HEK293 (cell line): ENCODE results near the gene LHFPL6.

Experiments
- CTCF ChIP-seq: fragments of 450-650 bp; formaldehyde crosslinking; IDR thresholded peaks from 2 replicates; pipeline ENCODE4 v1.5.1; 2016; ENCODE audit warnings: missing biosample characterization, missing genetic modification characterization
- HOXA7 ChIP-seq: sonication (generic); formaldehyde crosslinking; IDR thresholded peaks from 2 replicates; pipeline ENCODE4 v1.8.1; 2022; ENCODE audit warnings: missing genetic modification reagents, borderline replicate concordance
- KLF10 ChIP-seq: fragments of 450-650 bp; IDR thresholded peaks from 2 replicates; pipeline ENCODE4 v1.5.1; 2018; ENCODE audit warnings: missing biosample characterization, mild to moderate bottlenecking, missing genetic modification characterization
- PRDM10 ChIP-seq: fragments of 450-650 bp; formaldehyde crosslinking; IDR thresholded peaks from 2 replicates; pipeline ENCODE4 v1.5.1; 2016; ENCODE audit warnings: missing biosample characterization, missing genetic modification characterization
- REST ChIP-seq: fragments of 450-650 bp; formaldehyde crosslinking; IDR thresholded peaks from 2 replicates; pipeline ENCODE4 v1.5.1; 2016; ENCODE audit warnings: missing biosample characterization, missing genetic modification characterization
- SP2 ChIP-seq: fragments of 450-650 bp; formaldehyde crosslinking; IDR thresholded peaks from 2 replicates; pipeline ENCODE4 v1.5.1; 2016; ENCODE audit warnings: missing biosample characterization, missing genetic modification characterization
- YY1 ChIP-seq: fragments of 450-650 bp; formaldehyde crosslinking; IDR thresholded peaks from 2 replicates; pipeline ENCODE4 v1.5.1; 2018; ENCODE audit warnings: missing biosample characterization, missing genetic modification characterization
- ZNF16 ChIP-seq: fragments of 450-650 bp; formaldehyde crosslinking; IDR thresholded peaks from 2 replicates; pipeline ENCODE4 v1.5.1; 2016; ENCODE audit warnings: low read depth, missing biosample characterization, missing genetic modification characterization
- ZNF24 ChIP-seq: fragments of 450-650 bp; formaldehyde crosslinking; IDR thresholded peaks from 2 replicates; pipeline ENCODE4 v1.5.1; 2016; ENCODE audit warnings: missing biosample characterization, missing genetic modification characterization
- ZNF274 ChIP-seq, 2 experiments: fragments of 200-500 bp in 1 of 2; fragments of 450-650 bp in 1 of 2; sonication (Bioruptor generic) in 1 of 2; formaldehyde crosslinking in 1 of 2; IDR thresholded peaks; 2 replicates each; pipeline versions ENCODE4 v1.5.1 to v1.6.1; 2014 to 2016; ENCODE audit warnings: borderline replicate concordance in 1 of 2, inconsistent platforms in 1 of 2, low read length in 1 of 2, missing biosample characterization in 1 of 2, missing genetic modification characterization in 1 of 2
- ZNF416 ChIP-seq: fragments of 450-650 bp; formaldehyde crosslinking; IDR thresholded peaks from 2 replicates; pipeline ENCODE4 v1.5.1; 2016; ENCODE audit warnings: missing biosample characterization, missing genetic modification characterization
- ZNF768 ChIP-seq: fragments of 450-650 bp; formaldehyde crosslinking; IDR thresholded peaks from 2 replicates; pipeline ENCODE4 v1.5.1; 2018; ENCODE audit warnings: missing biosample characterization, mild to moderate bottlenecking, missing genetic modification characterization

- no peak for TF ChIP-seq ZNF768 (tag by site-specific recombination)
- no peak for TF ChIP-seq HOXA7 (CRISPR knock-in tag)
- TF ChIP-seq KLF10 (tag by site-specific recombination) = no peak
- TF ChIP-seq ZNF274 (IDR thresholded peaks at IDR 0.05; ENCODE audit: low read length) = no peak
- TF ChIP-seq ZNF274 (tag by site-specific recombination; IDR thresholded peaks at IDR 0.05; ENCODE audit: borderline replicate concordance) = no peak
- no peak for TF ChIP-seq SP2
- TF ChIP-seq CTCF (tag by site-specific recombination) = no peak
- no peak for TF ChIP-seq REST (tag by site-specific recombination)
- TF ChIP-seq YY1 (tag by site-specific recombination) = no peak
- TF ChIP-seq ZNF24 (tag by site-specific recombination) = no peak
- no peak for TF ChIP-seq ZNF16 (tag by site-specific recombination)
- no peak for TF ChIP-seq ZNF416
- TF ChIP-seq PRDM10 (tag by site-specific recombination) = no peak
Observed at GRCh38 chr13:39335721-39336120, 267.3 kb downstream of the LHFPL6 start.
